Keratinocyte (primary cell): ENCODE results near the gene KSR2. TPM values are rescaled to one million over a fixed set of nuclear protein-coding genes. Genes with fewer than 3 reads are reported as not detected.

Experiments
- DNase-seq: peaks from one replicate; pipeline ENCODE4 v3.0.0-alpha.2; 2011; ENCODE audit warnings: low read depth, missing footprints, low spot score
- FAIRE-seq: peaks from 2 replicates; lab custom pipeline; 2011; peaks lifted over from hg19 to GRCh38; lab: Jason Lieb, UNC
- H2AFZ ChIP-seq: 2 replicates; pipeline ENCODE4 v1.6.0; 2012; ENCODE audit warnings: low read length, control low read depth, inconsistent platforms; ENCODE audit not compliant: control insufficient read depth
- H3K27ac ChIP-seq: 2 replicates; pipeline ENCODE4 v1.5.1; 2011; ENCODE audit warnings: low read length; ENCODE audit not compliant: control insufficient read depth, insufficient read depth
- H3K27me3 ChIP-seq: 3 replicates; pipeline ENCODE4 v1.6.0; 2011; ENCODE audit warnings: low read length; ENCODE audit not compliant: control insufficient read depth, insufficient read depth; ENCODE audit errors: extremely low read depth
- H3K36me3 ChIP-seq, 2 experiments: 2 replicates in 1 of 2; 3 replicates in 1 of 2; pipeline ENCODE4 v1.5.1; 2011; ENCODE audit warnings: low read length in 2 of 2, mild to moderate bottlenecking in 1 of 2; ENCODE audit not compliant: control insufficient read depth in 2 of 2, insufficient read depth in 2 of 2; ENCODE audit errors: extremely low read depth in 1 of 2
- H3K4me1 ChIP-seq: 3 replicates; pipeline ENCODE4 v1.5.1; 2011; ENCODE audit warnings: low read length; ENCODE audit not compliant: control insufficient read depth, insufficient read depth; ENCODE audit errors: extremely low read depth
- H3K4me2 ChIP-seq: 3 replicates; pipeline ENCODE4 v1.6.0; 2011; ENCODE audit warnings: low read depth, low read length; ENCODE audit not compliant: control insufficient read depth, insufficient read depth; ENCODE audit errors: extremely low read depth
- H3K4me3 ChIP-seq, 3 experiments: fragments of 200-600 bp in 1 of 3; sonication (generic) in 1 of 3; 2 replicates in 2 of 3; 3 replicates in 1 of 3; pipeline ENCODE4 v1.5.1; 2011 to 2016; ENCODE audit warnings: low read length in 3 of 3, mild to moderate bottlenecking in 3 of 3, control low read depth in 2 of 3, inconsistent platforms in 1 of 3, low read depth in 1 of 3, mixed read lengths in 1 of 3, mixed run types in 1 of 3, moderate library complexity in 1 of 3; ENCODE audit not compliant: control insufficient read depth in 2 of 3, insufficient read depth in 2 of 3; ENCODE audit errors: extremely low read depth in 1 of 3
- H3K79me2 ChIP-seq: 2 replicates; pipeline ENCODE4 v1.6.0; 2012; ENCODE audit warnings: low read length; ENCODE audit not compliant: control insufficient read depth, insufficient read depth
- H3K9ac ChIP-seq: 3 replicates; pipeline ENCODE4 v1.6.0; 2011; ENCODE audit warnings: low read length; ENCODE audit not compliant: control insufficient read depth, insufficient read depth; ENCODE audit errors: extremely low read depth
- H3K9me1 ChIP-seq: 3 replicates; pipeline ENCODE4 v1.6.0; 2011; ENCODE audit warnings: low read length; ENCODE audit not compliant: control insufficient read depth, insufficient read depth; ENCODE audit errors: extremely low read depth
- H3K9me3 ChIP-seq: 2 replicates; pipeline ENCODE4 v1.5.1; 2012; ENCODE audit warnings: low read depth, low read length; ENCODE audit not compliant: control insufficient read depth
- H4K20me1 ChIP-seq: 3 replicates; pipeline ENCODE4 v1.6.0; 2011; ENCODE audit warnings: low read length; ENCODE audit not compliant: control insufficient read depth, insufficient read depth; ENCODE audit errors: extremely low read depth
- EZH2 ChIP-seq: IDR thresholded peaks from one replicate; pipeline ENCODE4 v1.6.1; 2012; ENCODE audit warnings: inconsistent platforms, mild to moderate bottlenecking, low read length, moderate library complexity
- dilution Hi-C: fragments of 300-500 bp; cut with MboI; formaldehyde crosslinking; loops from one replicate; pipeline ENCODE4 v1.7.0; 2020; ENCODE audit warnings: low sequenced_read_pairs; ENCODE audit not compliant: extremely low pct_ligation_motif_present
- polyA plus RNA-seq, 5 experiments: library from polyadenylated mRNA; depleted of rRNA in 3 of 5; stranded (reverse) in 3 of 5; stranded (forward) in 1 of 5; unstranded in 1 of 5; fragments of >200 nt; gene quantifications; 1 replicate in 1 of 5; 2 replicates in 3 of 5; 3 replicates in 1 of 5; pipeline versions ENCODE4 v1.2.1 to v1.2.3, GENCODE V29; 2011 to 2012; ENCODE audit warnings: missing spikeins in 2 of 5, low read depth in 1 of 5, low replicate concordance in 1 of 5
- TF ChIP-seq, protein P1 (sequence below), 3 experiments: IDR thresholded peaks in 1 of 3; conservative IDR thresholded peaks in 1 of 3; optimal IDR thresholded peaks in 1 of 3; 2 replicates in 2 of 3; 3 replicates in 1 of 3; pipeline versions ENCODE3 to v1.5.1; 2011; ENCODE audit warnings: low read length in 3 of 3, mild to moderate bottlenecking in 3 of 3, moderate library complexity in 2 of 3, control low read depth in 1 of 3, inconsistent platforms in 1 of 3; ENCODE audit not compliant: insufficient read depth in 2 of 3; ENCODE audit errors: extremely low read depth in 1 of 3

The KSR2 gene
- polyA plus RNA-seq, 1 donor (not counting 4 experiments of a cell fraction or from before 2014, with no cell fraction given) = 0.01 TPM

DNA sequence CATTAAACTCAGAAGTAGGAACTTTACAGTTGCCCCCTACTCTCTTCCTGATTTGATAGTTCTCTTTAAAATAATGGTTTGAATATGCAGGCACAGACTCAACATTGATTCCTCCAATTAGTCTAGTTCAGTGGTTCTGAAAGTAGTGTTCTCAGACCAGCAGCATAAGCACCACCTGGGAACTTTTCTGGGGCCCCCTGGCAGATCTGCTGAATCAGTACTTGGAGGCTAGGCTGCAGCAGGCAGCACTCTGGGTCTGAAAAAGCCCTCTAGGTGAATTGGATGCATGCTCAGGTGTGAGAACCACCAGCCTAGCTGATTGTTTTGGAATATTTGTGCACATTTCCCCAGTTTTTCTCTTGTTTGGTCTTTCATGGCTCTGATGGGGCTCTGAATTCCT lies 408.8 kb downstream of the KSR2 start:
- dilution Hi-C loops = no loop called here
- no peak for DNase-seq
- H3K4me3 ChIP-seq = no peak overlapping the region

DNA sequence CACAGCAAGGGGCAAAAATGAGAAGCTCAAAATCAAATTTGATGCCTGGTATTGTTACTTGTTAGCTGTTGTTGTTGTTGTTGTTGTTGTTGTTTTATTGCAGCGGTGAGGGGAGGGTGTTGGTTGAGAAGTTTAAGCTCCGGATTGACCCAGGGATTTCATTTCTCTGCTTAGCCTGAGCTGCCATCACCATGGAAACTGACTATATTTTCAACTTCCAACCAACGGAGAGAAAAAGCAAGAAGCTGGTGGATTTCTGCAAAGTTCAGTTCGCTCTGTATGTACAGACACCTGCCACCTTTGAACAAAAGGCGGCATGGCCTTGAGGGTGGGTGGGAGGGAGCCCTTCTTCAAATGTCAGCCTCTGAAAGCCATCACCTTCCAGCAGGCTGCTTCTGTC lies 412.9 kb downstream of the KSR2 start:
- no peak for DNase-seq
- Histone ChIP-seq H3K36me3 (no peaks in the 10 kb centered on the region), H3K9ac (no peak overlapping the region), H3K9me3 (no peaks in the 10 kb centered on the region), H3K4me2 (no peak overlapping the region), H3K27me3 (no peaks in the 10 kb centered on the region), H3K4me3 (no peak overlapping the region), H4K20me1 (no peaks in the 10 kb centered on the region), H2AFZ (no peak overlapping the region), H3K79me2 (no peaks in the 10 kb centered on the region), H3K4me1 (no peaks in the 10 kb centered on the region), H3K27ac (no peak overlapping the region), H3K9me1 (no peaks in the 10 kb centered on the region)
- dilution Hi-C loops = no loop called here
- TF ChIP-seq, protein P1, sequence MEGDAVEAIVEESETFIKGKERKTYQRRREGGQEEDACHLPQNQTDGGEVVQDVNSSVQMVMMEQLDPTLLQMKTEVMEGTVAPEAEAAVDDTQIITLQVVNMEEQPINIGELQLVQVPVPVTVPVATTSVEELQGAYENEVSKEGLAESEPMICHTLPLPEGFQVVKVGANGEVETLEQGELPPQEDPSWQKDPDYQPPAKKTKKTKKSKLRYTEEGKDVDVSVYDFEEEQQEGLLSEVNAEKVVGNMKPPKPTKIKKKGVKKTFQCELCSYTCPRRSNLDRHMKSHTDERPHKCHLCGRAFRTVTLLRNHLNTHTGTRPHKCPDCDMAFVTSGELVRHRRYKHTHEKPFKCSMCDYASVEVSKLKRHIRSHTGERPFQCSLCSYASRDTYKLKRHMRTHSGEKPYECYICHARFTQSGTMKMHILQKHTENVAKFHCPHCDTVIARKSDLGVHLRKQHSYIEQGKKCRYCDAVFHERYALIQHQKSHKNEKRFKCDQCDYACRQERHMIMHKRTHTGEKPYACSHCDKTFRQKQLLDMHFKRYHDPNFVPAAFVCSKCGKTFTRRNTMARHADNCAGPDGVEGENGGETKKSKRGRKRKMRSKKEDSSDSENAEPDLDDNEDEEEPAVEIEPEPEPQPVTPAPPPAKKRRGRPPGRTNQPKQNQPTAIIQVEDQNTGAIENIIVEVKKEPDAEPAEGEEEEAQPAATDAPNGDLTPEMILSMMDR (optimal IDR thresholded peaks at IDR 0.05 in 1 of 3, IDR thresholded peaks at IDR 0.05 in 1 of 3, conservative IDR thresholded peaks at IDR 0.05 in 1 of 3; ENCODE audit: extremely low read depth in 1 of 3, insufficient read depth in 2 of 3, low read length in 3 of 3) = no peak
- no peak for TF ChIP-seq EZH2
- no peak for FAIRE-seq

More for the DNA sequence above, 408.8 kb downstream of the KSR2 start:
- Histone ChIP-seq H3K9me3 (no peaks in the 10 kb centered on the region), H3K27ac (no peak overlapping the region), H3K79me2 (no peaks in the 10 kb centered on the region), H3K4me1 (no peaks in the 10 kb centered on the region), H3K36me3 (no peaks in the 10 kb centered on the region), H3K4me2 (no peak overlapping the region), H4K20me1 (no peaks in the 10 kb centered on the region), H3K9me1 (no peaks in the 10 kb centered on the region), H3K9ac (no peak overlapping the region), H3K27me3 (no peaks in the 10 kb centered on the region), H2AFZ (no peak overlapping the region)
- no peak for TF ChIP-seq EZH2
- TF ChIP-seq, protein P1 (optimal IDR thresholded peaks at IDR 0.05 in 1 of 3, IDR thresholded peaks at IDR 0.05 in 1 of 3, conservative IDR thresholded peaks at IDR 0.05 in 1 of 3; ENCODE audit: extremely low read depth in 1 of 3, insufficient read depth in 2 of 3, low read length in 3 of 3) = no peak
- no peak for FAIRE-seq
